Activated B cell treated with CpG ODN at 0.5 μM for 24 hours (primary cell): ENCODE results near the gene TMSB15B. TPM values are rescaled to one million over a fixed set of nuclear protein-coding genes. Genes with fewer than 3 reads are reported as not detected.
"Not testable (repeated sequence)": the region's sequence is repeated elsewhere in the genome, so short reads cannot be mapped to it uniquely, and the experiment has no call there.

Source experiments
- ATAC-seq: fragments of 200-7000 bp; cut with Tn5 transposase; one replicate; pipeline ENCODE4 v1.10.0; 2021; ENCODE audit warnings: low read depth, mild to moderate bottlenecking, moderate library complexity
- CTCF ChIA-PET: fragments of 350-600 bp; sonication (Branson Sonifier 250); formaldehyde crosslinking; loops from one replicate; lab custom pipeline; 2021; ENCODE audit warnings: antibody characterized with exemption; lab: Charles Lee
- POLR2A ChIA-PET: fragments of 350-600 bp; sonication (Branson Sonifier 250); formaldehyde crosslinking; loops from one replicate; lab custom pipeline; 2021; ENCODE audit warnings: antibody characterized with exemption; lab: Charles Lee
- DNase-seq: peaks from one replicate; pipeline ENCODE4 v3.0.0; 2022
- H3K27ac Mint-ChIP-seq: one replicate; pipeline ENCODE4 v1.8.0; 2020; ENCODE audit warnings: mixed read lengths
- H3K27me3 Mint-ChIP-seq: one replicate; pipeline ENCODE4 v1.8.0; 2021; ENCODE audit warnings: mixed read lengths
- H3K36me3 Mint-ChIP-seq: one replicate; pipeline ENCODE4 v1.8.0; 2021; ENCODE audit warnings: low read depth, mixed read lengths
- H3K4me1 Mint-ChIP-seq: one replicate; pipeline ENCODE4 v1.8.0; 2021; ENCODE audit warnings: mixed read lengths
- H3K4me3 Mint-ChIP-seq: one replicate; pipeline ENCODE4 v1.8.0; 2020; ENCODE audit warnings: mild to moderate bottlenecking, mixed read lengths
- H3K9me3 Mint-ChIP-seq: one replicate; pipeline ENCODE4 v1.8.0; 2020; ENCODE audit warnings: mixed read lengths
- CTCF ChIP-seq: fragments of 200-600 bp; IDR thresholded peaks from one replicate; pipeline ENCODE4 v1.8.0; 2022; ENCODE audit warnings: antibody characterized with exemption, mild to moderate bottlenecking
- intact Hi-C: fragments of 100-400 bp; cut with micrococcal nuclease; formaldehyde crosslinking; loops from one replicate; pipeline ENCODE4 v1.15.1; 2024
- total RNA-seq: library from RNA; stranded (reverse); gene quantifications from 2 replicates; pipeline ENCODE4 v1.2.3, GENCODE V29; 2022

The TMSB15B gene
- total RNA-seq, 1 donor from 2014 or later, result 9.8 TPM

- intact Hi-C loops, result no loop called here
- H3K27me3 Mint-ChIP-seq, result no peaks in the 10 kb centered on the region
- CTCF ChIA-PET, result no interaction called here
These were observed 35.4 kb upstream of the TMSB15B start for GRCh38 chrX:103927030-103927429.

GRCh38 chrX:103927633-103928032 lies 34.8 kb upstream of the TMSB15B start:
- Mint-ChIP-seq H3K4me3 (no peak overlapping the region), H3K27me3 (no peaks in the 10 kb centered on the region), H3K4me1 (peaks cover 22% of the 10 kb centered on the region), H3K27ac (no peak overlapping the region), H3K9me3 (no peaks in the 10 kb centered on the region), H3K36me3 (no peaks in the 10 kb centered on the region)
- DNase-seq (no peak), ATAC-seq (no peak)
- intact Hi-C loops, result no loop called here
- ChIA-PET POLR2A (no interaction called here), CTCF (no interaction called here)
- no peak for TF ChIP-seq CTCF

More at GRCh38 chrX:103927030-103927429, 35.4 kb upstream of the TMSB15B start:
- H3K4me3 Mint-ChIP-seq, result no peak overlapping the region
- H3K4me1 Mint-ChIP-seq, result peaks cover 19% of the 10 kb centered on the region
- no peak for ATAC-seq
- no peak overlapping the region for H3K27ac Mint-ChIP-seq
- TF ChIP-seq CTCF, result no peak
- no peaks in the 10 kb centered on the region for H3K9me3 Mint-ChIP-seq
- DNase-seq, result no peak
- POLR2A ChIA-PET, result no interaction called here
- H3K36me3 Mint-ChIP-seq, result no peaks in the 10 kb centered on the region

GRCh38 chrX:103932133-103932532 lies 30.3 kb upstream of the TMSB15B start:
- ATAC-seq (no peak), DNase-seq (no peak)
- Mint-ChIP-seq H3K4me1 (peaks cover 9% of the 10 kb centered on the region), H3K4me3 (no peak overlapping the region), H3K27me3 (no peaks in the 10 kb centered on the region), H3K9me3 (no peaks in the 10 kb centered on the region), H3K36me3 (peaks cover 3% of the 10 kb centered on the region), H3K27ac (no peak overlapping the region)
- ChIA-PET CTCF (no interaction called here), POLR2A (interaction anchor here (2.2 kb wide), 1 partner anchor 13 kb away, joined by 5 read pairs; no protein-coding TSS in a partner anchor)
- TF ChIP-seq CTCF, result no peak
- intact Hi-C loops, result loop anchor here (5.0 kb wide), 1 partner anchor 85 kb away; no protein-coding TSS in a partner anchor

- H3K4me3 Mint-ChIP-seq, H3K27ac Mint-ChIP-seq, H3K9me3 Mint-ChIP-seq, DNase-seq, H3K36me3 Mint-ChIP-seq, POLR2A ChIA-PET, H3K27me3 Mint-ChIP-seq, intact Hi-C loops, ATAC-seq: not testable (repeated sequence)
- peaks cover 14% of the 10 kb centered on the region for H3K4me1 Mint-ChIP-seq
- CTCF ChIA-PET, result interaction anchor here (1.5 to 3.6 kb wide), 2 partner anchors 21 to 96 kb away, joined by 6 to 28 read pairs; no protein-coding TSS in a partner anchor
These were observed 22.2 kb upstream of the TMSB15B start for GRCh38 chrX:103940257-103940656.

GRCh38 chrX:103941201-103941975 lies 21.0 kb upstream of the TMSB15B start:
- no peaks in the 10 kb centered on the region for H3K27me3 Mint-ChIP-seq
- ChIA-PET POLR2A (no interaction called here), CTCF (interaction anchor here (1.5 to 3.6 kb wide), 2 partner anchors 22 to 97 kb away, joined by 6 to 28 read pairs; no protein-coding TSS in a partner anchor)
- intact Hi-C loops, result loop anchor here (1.0 kb wide), 2 partner anchors 23 to 96 kb away; no protein-coding TSS in a partner anchor
- peaks cover 14% of the 10 kb centered on the region for H3K4me1 Mint-ChIP-seq
- H3K9me3 Mint-ChIP-seq, result no peaks in the 10 kb centered on the region
- DNase-seq (no peak), ATAC-seq (no peak)
- no peak for TF ChIP-seq CTCF
- H3K4me3 Mint-ChIP-seq, result no peak overlapping the region
- no peak overlapping the region for H3K27ac Mint-ChIP-seq
- H3K36me3 Mint-ChIP-seq, result no peaks in the 10 kb centered on the region
